Measurements from ENCODE around the gene UBE4B.
"Not testable (repeated sequence)": the region's sequence is repeated elsewhere in the genome, so short reads cannot be mapped to it uniquely, and the experiment has no call there.

The UBE4B gene

DNA sequence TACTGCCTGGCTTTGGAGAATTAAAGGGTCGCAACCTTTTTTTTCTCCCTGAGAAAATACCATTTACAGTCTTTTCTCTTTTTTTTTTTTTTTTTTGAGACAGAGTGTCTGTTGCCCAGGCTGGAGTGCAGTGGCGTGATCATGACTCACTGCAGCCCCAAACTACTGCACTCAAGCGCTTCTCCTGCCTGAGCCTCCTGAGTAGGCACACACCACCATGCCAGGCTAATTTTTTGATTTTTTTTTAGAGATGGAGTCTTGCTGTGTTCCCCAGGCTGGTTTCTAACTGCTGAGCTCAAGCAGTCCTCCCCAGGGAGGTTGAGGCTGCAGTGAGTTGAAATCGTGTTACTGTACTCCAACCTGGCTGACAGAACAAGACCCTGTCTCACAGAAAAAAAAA is 24.6 kb downstream of the UBE4B start:
- no peak overlapping the region for H3K4me3 ChIP-seq (ENCODE audit: low read length)
- no peak for TF ChIP-seq ZNF274 (IDR thresholded peaks at IDR 0.05; ENCODE audit: low read depth, low read length)

DNA sequence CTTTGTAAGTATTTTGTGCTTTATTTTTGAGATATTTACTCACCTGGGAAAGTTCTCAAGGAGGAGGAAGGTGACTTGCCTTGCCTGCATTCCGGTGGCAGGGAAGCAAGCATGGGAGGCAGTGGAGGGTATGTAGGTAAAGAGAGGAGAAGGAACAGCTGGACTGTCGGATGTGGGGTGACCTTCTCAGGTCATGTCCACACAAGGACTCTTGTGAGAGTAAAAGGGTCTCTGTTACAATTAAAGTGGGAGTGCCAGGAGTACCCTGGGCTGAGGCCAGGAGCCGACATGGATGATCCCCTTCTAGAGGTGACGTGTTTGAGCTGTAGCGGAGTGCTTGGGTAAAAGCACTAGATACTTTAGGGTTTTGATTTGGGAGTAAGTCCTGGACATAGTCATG is 25.0 kb downstream of the UBE4B start:
- H3K4me3 ChIP-seq (ENCODE audit: low read length) = no peak overlapping the region
- TF ChIP-seq ZNF274 (IDR thresholded peaks at IDR 0.05; ENCODE audit: low read depth, low read length) = no peak

DNA sequence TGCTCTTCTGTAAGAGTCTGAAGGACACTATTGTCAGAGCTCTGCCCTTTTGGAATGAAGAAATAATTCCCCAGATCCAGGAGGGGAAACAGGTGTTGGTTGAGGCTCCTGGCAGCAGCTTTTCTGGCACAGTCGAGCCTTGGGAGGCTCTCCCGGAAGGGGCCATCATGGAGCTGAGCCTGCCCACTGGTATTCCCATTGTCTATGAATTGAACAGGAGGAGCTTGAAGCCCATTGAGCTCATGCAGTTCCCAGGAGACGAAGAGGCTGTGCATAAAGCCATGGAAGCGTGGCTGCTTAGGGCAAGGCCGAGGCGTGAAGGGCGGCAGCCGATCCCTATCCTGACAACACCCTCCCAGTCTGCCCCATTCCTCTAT is 26.6 kb downstream of the UBE4B start:
- no peak for TF ChIP-seq ZNF274 (IDR thresholded peaks at IDR 0.05; ENCODE audit: low read depth, low read length)

DNA sequence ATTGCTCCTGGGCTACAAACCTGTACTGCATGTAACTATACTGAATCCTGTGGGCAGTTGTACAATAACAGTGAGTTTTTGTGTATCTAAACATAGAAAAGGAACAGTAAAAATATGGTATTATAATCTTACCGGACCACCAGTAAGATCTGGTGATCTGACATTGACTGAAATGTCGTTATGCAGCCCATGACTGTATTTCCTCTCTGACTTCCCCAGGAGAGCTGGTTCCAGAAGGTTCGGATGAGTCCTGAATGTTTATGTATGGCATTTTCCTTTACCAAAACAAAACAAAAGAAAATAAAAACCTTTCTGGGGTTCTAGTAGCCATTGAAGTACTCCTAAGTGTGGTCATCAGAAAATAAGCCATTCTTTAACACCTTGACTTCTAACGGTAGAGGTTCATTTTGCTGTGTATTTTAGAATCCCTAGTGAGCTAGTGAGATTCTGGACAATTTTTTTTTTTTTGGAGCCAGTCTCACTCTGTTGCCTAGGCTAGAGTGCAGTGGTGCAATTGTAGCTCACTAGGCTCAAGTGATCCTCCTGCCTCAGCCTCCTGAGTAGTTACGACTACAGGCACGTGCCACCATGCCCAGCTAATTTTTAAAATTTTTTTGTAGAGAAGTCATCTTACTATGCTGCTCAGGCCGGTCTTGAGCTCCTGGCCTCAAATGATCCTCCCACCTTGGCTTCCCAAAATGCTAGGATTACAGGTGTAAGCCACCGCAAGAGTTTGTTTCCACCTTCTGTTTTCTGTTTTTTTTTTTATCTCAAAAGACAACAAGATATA is 27.7 kb downstream of the UBE4B start:
- no peak for TF ChIP-seq ZNF274 (IDR thresholded peaks at IDR 0.05; ENCODE audit: low read depth, low read length)
- no peak overlapping the region for H3K4me3 ChIP-seq (ENCODE audit: low read length)

More for the DNA sequence above, 26.6 kb downstream of the UBE4B start:
- no peak overlapping the region for H3K4me3 ChIP-seq (ENCODE audit: low read length)

DNA sequence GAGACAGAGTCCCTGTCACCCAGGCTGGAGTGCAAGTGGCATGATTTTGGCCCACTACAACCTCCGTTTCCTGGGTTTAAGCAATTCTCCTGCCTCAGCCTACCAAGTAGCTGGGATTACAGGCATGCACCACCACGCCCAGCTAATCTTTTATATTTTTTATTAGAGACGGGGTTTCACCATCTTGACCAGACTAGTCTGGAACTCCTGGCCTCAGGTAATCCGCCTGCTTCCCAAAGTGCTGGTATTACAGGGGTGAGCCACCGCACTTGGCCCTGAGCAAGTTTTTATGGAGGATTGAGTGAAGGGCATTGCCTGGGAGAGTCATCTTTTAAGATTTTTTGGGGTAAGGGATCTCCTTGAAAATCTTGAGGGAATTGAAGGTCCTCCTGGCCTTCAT is 28.5 kb downstream of the UBE4B start:
- no peak for TF ChIP-seq ZNF274 (IDR thresholded peaks at IDR 0.05; ENCODE audit: low read depth, low read length)
- H3K4me3 ChIP-seq (ENCODE audit: low read length) = no peak overlapping the region

DNA sequence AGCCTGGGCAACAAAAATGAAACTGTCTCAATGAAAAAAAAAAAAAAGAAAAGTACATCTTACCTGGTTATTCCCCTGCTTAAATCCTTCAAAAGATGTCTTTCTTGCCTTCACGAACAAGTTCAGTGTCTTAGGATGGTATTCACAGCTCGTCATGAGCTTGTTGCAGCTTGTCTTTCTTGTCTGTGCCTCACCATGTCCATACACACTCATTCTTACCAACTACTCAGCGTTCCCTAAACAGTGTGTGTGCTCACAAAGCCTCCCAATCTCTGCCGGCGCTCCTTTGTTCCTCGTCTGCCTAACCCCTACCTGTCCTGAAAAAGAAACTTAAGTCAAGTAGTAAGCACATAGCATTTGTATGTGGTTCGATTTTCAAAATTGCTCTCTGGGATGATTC is 31.1 kb downstream of the UBE4B start:
- no peak for TF ChIP-seq ZNF274 (IDR thresholded peaks at IDR 0.05; ENCODE audit: low read depth, low read length)
- no peak overlapping the region for H3K4me3 ChIP-seq (ENCODE audit: low read length)

DNA sequence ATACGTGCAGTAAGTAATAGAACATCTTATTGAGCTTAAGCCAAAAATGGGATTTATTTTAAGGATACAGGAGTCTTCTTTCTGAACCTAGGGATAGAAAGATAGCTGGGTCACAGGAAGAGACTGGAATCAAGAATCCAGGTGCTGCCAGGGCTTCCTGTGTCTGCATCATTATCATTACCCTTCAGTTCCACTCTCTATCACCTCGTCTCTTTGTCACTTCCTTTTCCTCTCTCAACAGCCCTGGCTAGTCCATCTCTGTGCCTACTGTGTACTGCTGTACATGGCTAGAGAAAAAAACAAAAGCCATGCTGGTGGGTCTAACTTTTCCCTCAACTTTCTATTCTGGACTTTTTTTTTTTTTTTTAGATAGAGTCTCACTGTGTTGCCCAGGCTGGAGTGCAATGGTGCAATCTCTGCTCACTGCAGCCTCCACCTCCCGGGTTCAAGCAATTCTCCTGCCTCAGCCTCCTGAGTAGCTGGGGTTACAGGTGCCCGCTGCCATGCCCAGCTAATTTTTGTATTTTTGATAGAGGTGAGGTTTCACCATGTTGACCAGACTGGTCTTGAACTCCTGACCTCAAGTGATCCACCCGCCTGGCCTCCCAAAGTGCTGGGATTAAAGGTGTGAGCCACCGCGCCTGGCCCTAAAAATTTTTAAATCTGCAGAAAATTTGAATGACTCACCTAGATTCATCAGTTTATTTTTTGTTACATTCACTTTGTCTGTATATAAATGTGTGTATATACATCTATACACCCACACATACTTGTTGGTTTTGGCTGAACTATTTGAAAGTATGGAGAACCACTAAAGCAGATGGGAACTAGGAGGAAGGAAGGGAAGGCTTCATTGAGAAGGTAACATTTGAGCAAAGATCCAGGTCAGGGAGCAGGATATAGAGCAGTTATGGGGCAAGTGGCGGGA is 31.9 kb downstream of the UBE4B start:
- H3K4me3 ChIP-seq (ENCODE audit: low read length) = no peak overlapping the region
- TF ChIP-seq ZNF274 (IDR thresholded peaks at IDR 0.05; ENCODE audit: low read depth, low read length) = no peak

DNA sequence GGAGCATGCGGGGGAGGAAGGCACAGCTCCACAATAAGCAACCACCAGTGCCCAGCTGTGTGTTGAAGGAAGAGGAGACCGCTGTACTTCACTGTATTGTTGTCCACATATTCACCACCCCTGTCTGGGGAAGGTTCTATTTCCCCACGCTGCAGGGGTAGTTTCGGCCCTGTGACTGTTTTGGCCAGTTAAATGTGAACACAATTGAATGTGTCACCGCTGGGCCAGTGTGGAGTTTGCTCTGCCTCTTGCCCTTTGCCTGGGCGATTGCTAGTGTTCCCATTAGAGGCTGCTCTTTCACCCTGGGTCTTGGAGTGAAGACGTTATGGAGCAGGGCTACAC is 32.6 kb downstream of the UBE4B start:
- no peak for TF ChIP-seq ZNF274 (IDR thresholded peaks at IDR 0.05; ENCODE audit: low read depth, low read length)
- H3K4me3 ChIP-seq (ENCODE audit: low read length) = no peak overlapping the region

DNA sequence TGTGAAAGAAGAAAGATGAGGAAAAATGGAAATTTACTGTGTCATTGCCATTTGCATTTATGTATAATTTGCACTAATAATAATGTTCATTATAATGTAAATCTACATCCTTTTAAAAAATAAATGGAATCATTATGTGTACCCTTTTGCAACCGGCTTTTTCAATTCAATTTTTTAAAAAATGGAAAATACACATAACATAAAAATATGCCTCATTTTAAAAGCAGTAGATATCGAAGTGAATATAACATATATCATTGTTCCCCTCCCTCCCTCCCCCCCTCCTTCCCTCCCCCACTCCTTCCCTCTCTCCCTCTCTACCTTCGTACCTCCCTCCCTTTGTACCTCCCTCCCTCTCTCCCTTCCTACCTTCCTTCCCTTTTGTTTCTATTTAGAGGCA is 33.0 kb downstream of the UBE4B start:
- no peak overlapping the region for H3K4me3 ChIP-seq (ENCODE audit: low read length)
- TF ChIP-seq ZNF274 (IDR thresholded peaks at IDR 0.05; ENCODE audit: low read depth, low read length) = no peak

DNA sequence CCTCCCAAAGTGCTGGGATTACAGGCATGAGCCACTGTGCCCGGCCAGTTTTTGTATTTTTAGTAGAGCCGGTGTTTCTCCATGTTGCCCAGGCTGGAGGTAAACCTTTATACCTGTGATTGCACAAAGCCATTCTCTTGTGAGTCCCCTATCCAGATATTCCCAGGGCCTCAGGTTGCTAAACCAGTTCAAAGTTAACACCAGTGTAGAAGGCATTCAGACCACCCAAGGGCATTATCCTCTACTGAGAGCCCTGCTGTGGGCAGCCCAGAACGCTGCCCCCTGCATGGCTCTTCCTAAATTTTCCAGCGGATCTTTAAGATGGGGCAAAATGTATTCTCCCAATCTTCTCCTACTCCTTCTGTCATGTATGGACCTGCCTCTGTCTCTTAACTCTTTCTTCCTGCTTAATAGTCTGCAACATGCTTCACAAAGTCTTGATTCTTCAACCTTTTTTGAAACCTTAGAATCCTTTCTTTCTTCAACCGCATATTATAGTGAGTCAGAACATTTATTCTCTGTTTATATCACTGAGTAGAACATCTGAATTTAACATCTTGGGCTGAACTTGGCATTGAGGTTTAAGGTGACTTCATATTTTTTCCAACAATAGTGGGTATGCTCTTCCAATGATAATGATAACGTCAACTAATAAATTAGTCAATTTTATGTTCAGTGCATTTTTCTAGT is 36.0 kb downstream of the UBE4B start:
- TF ChIP-seq ZNF274 (IDR thresholded peaks at IDR 0.05; ENCODE audit: low read depth, low read length) = no peak
- H3K4me3 ChIP-seq (ENCODE audit: low read length) = no peak overlapping the region

DNA sequence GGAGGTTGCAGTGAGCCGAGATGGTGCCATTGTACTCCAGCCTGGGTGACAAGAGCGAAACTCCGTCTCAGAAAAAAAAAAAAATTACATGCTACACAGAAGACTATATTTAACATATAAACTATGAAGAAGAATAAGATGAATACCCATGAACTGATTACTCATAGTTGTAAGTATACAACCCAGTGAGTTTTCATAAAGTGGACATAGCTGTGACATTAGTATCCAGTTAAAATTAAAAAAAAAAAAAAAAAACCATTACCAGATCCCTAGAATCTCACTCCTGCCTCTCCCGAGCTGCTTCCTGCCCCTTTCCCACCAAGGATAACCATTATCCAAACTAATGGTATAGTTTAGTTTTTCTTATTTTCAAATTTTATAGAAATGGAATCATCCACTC is 37.4 kb downstream of the UBE4B start:
- no peak for TF ChIP-seq ZNF274 (IDR thresholded peaks at IDR 0.05; ENCODE audit: low read depth, low read length)

DNA sequence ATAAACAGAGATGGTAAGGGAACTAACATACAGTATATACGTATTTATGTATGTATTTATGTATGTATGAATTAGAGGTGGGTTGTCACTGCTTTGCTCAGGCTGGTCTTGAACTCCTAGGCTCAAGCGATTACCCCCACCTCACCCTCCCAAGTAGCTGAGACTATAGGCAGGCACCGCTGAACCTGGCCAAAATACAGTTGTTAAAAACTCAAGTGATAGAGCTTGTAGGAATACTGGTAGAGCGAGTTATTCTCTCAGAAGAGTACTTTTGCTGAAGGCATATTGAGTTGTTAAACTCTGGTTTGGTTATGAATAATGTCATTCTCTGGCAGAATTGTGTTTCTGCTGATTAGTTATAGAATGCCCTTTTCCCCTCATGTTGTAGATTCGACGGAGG is 38.9 kb downstream of the UBE4B start:
- no peak for TF ChIP-seq ZNF274 (IDR thresholded peaks at IDR 0.05; ENCODE audit: low read depth, low read length)
- H3K4me3 ChIP-seq (ENCODE audit: low read length) = no peak overlapping the region

More for the DNA sequence above, 37.4 kb downstream of the UBE4B start:
- H3K4me3 ChIP-seq (ENCODE audit: low read length) = no peak overlapping the region

DNA sequence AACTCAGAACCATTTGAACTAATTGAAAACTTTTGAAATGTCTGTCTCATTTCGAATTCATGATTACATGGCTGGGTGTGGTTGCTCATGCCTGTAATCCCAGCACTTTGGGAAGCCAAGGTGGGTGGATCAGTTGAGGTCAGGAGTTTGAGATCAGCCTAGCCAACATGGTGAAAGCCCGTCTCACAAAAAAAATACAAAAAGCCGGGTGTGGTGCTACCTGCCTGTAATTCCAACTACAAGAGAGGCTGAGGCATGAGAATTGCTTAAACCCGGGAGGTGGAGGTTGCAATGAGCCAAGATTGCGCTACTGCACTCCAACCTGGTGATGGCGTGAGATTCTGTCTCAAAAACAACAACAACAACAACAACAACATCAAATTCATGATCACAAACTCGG is 40.6 kb downstream of the UBE4B start:
- H3K4me3 ChIP-seq (ENCODE audit: low read length) = not testable (repeated sequence)

DNA sequence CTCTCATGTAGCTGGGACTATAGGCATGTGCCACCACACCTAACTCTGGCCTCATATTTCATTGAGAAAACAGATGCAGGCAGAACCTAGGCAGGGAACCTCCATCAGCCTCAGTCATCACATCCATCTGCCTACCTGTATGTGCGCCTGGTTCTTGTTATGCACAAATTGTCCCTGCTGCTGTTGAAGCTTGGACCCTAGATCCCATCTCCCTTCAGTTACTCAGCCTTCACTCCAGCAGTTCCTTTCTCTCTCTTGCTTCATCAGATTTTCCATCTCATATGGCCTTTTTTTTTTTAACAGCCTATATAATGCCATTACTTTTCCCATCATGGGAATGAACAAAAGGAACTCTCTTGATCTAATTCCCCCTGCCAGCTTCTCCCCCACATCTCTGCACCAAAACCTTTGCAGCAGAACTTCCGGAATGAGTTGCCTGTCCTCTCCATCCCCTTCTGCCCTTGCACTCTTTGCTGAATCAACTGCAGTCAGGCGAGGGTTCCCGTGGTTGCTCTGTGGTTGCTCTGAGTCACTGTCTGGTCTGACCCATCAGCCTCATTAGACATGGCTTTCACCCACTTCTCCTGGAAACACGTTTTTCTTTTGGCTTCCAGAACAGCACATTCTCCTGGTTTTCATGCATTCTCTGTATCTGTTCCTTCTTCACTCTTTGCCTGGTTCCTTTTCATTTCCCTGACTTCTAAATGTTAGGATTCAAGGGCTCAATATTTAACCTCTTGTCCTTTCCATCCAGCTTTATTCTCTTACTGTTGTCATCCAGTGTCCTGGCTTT is 41.5 kb downstream of the UBE4B start:
- H3K4me3 ChIP-seq (ENCODE audit: low read length) = no peak overlapping the region
- no peak for TF ChIP-seq ZNF274 (IDR thresholded peaks at IDR 0.05; ENCODE audit: low read depth, low read length)
